ENCODE measurements around the gene SKIC8. TPM values are rescaled to one million over a fixed set of nuclear protein-coding genes. Genes with fewer than 3 reads are reported as not detected.
"Not testable (repeated sequence)": the region's sequence is repeated elsewhere in the genome, so short reads cannot be mapped to it uniquely, and the experiment has no call there.

The SKIC8 gene
- total RNA-seq, 1 donor from 2014 or later = 55.7 TPM

DNA sequence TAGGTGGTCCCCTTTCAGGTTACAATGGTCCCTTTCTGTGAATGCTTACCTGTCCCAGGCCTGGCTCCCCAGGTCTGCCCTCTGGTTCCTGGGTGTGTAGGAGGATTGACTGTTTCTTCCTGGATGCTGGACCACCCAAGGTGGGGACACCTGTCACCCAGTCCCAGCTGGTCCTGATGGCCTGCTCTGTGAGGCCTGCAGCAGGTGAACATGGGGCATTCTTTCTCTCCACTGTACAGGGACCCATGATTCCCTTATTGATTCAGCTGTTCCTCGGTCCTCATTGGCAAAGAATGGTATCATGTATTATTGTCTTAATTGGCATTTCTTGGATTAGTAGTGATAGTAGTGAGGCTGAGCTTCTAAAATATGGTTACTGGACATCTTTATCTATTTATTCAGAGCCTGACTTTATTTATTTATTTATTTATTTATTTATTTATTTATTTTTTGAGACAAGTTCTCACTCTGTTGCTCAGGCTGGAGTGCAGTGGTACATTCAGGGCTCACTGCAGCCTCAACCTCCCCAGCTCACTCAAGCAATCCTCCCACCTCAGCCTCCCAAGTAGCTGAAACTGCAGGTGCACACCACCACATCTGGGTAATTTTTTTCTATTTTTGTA, 43.9 kb downstream of the SKIC8 start:
- DNase-seq (ENCODE audit: low spot score) = no peak

DNA sequence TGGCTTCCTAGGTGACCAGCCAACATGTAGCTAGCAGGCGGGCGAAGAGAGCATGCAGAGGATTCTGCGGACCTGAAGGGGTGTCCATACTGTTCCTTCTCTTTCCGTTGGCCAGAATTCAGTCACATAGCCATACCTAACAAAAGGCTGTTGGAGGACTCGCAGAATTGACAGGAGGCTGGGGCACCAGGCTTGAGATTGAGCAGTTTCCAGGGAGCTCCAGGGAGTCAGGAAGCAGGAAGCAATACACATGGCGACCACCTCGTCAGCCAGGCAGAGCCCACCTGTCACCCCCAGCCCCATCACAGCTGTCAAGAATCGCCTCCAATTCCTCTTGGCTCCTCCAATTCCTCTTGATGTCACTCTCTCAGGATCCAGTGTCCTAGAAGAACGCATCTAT, 48.3 kb downstream of the SKIC8 start:
- no peak for DNase-seq (ENCODE audit: low spot score)

DNA sequence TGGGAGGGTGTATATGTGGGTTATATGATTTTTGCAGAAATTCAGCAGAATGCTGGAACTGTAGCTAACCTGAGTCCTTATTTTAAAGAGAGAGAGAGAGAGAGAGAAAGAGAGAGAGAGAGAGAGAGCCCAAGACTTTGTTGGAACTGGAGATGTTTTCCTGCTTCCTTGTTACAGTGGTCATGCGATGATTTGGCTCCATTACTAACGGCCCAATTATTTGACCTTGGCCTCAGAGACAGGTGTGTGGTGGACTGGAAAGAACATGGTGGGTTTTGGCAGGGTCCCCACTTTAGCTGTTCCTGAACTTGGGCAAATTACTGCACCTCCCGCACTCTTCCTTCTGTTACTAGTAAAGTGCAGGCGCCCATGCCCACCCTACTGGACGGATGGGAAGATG, 50.3 kb downstream of the SKIC8 start:
- DNase-seq (ENCODE audit: low spot score) = no peak

DNA sequence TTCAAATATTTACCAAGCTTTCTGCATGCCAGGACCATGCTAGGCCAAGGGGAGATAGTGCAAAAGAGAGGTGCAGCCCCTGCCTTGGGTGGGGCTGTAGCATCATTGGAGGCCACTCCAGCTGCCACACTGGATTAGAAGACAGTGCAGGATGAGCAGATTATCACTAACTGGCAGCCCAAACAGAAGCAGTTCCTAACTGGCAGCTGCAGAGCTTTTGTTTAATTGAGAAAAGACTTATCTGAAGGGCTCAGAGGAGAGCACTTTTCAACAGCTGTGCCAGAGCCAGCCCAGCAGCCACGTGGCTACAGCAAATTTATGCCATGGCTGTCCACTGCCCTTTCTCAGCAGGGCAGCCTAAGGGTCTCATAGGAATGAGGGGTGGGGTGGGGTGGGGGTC, 51.5 kb downstream of the SKIC8 start:
- DNase-seq (ENCODE audit: low spot score) = no peak

DNA sequence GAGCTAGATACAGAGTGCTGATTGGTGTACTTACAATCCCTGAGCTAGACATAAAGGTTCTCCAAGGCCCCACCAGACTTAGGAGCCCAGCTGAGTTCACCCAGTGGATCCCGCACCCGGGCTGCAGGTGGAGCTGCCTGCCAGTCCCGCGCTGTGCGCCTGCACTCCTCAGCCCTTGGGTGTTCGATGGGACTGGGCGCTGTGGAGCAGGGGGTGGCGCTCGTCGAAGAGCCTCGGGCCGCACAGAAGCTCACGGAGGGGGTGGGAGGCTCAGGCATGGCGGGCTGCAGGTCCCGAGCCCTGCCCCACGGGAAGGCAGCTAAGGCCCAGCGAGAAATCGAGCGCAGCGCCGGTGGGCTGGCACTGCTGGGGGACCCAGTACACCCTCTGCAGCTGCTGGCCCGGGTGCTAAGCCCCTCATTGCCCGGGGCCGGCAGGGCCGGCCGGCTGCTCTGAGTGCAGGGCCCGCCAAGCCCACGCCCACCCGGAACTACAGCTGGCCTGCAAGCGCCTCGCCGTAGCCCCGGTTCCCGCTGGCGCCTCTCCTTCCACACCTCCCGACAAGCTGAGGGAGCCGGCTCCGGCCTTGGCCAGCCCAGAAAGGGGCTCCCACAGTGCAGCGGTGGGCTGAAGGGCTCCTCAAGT, 53.3 kb downstream of the SKIC8 start:
- DNase-seq (ENCODE audit: low spot score) = not testable (repeated sequence)

DNA sequence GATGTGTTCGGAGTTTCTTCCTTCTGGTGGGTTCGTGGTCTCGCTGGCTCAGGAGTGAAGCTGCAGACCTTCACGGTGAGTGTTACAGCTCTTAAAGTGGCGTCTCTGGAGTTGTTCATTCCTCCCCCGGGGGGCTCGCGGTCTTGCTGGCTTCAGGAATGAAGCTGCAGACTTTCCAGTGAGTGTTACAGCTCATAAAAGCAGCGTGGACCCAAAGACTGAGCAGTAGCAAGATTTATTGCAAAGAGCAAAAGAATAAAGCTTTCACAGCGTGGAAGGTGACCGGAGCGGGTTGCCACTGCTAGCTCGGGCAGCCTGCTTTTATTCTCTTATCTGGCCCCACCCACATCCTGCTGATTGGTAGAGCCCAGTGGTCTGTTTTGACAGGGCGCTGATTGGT, 54.0 kb downstream of the SKIC8 start:
- DNase-seq (ENCODE audit: low spot score) = not testable (repeated sequence)

DNA sequence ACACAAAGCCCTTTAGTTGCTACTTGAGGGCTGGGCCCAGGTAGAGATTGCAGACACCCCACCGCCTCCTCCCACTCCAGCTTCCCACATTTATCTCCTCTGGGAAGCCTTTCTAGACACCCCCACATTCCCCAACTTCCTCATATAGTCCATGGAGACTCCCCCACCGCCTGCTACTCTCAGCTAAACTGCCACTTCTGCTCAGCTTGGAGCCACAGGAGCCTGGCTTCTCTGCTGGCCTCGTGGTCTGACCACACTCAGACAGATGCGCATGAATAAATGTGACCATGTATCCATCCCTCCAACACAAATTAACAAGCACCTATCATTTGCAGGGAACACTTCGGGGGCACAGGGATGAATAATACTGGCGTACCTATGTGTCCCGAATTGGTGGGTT, 54.5 kb downstream of the SKIC8 start:
- no peak for DNase-seq (ENCODE audit: low spot score)

DNA sequence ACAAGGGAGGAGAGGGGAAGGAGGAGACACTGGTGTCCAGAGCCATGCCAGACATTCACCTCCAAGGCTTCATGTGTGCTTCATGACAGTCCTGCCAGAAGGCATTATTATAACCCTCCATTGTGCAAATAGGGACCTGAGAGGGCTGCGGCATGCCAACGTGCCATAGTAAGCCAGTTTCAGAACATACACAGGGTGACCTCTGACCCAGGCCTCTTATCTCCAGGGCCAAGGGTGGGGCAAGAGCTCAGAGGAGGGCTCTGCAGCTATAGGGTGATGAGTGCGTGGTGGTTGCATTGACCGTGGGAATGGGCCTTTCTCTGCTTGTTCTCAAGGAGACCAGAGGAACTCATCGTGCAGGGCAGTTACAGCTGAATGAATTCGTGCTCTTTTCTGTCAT, 55.3 kb downstream of the SKIC8 start:
- no peak for DNase-seq (ENCODE audit: low spot score)

DNA sequence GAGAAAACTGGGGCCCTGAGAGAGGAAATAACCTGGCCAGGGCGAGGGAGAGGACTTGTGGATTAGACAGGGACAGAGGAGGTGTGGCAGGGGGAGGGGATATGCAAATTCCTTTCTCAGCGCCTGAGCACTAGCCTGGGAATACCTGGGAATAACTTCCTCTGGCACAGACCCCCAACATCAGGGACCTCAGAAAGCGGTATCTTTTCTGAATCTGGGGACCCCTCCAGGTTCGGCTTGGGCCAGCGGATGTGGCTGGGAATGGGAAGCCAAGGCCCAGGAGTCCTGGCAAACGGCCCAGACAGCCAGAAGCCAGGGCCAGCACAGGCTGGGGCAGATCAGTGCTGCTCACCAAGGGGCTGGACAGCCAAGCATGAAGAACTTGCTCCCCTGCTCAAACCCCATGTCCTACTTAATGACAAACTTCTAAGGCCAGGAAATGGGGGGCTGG, 55.9 kb downstream of the SKIC8 start:
- DNase-seq (ENCODE audit: low spot score) = peak; percentile 67

DNA sequence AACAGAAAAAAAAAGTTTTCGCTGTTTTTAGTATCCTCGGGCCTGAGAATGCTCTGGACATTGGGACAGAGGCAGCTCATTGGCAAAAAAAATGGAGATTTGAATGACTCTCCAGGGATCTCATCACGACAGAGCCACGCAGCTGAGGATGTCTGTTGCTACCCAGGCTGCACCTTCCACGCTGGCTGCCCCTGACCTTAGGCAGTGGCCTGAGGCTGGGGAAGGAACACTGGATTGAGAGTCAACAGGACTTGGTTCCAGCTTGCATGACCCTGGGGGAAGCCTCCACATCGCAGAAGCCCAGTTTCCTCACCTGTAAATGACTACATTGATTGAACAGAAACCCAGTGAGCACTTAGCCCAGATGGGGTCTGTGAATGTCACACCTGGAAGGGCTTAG, 56.4 kb downstream of the SKIC8 start:
- DNase-seq (ENCODE audit: low spot score) = no peak

DNA sequence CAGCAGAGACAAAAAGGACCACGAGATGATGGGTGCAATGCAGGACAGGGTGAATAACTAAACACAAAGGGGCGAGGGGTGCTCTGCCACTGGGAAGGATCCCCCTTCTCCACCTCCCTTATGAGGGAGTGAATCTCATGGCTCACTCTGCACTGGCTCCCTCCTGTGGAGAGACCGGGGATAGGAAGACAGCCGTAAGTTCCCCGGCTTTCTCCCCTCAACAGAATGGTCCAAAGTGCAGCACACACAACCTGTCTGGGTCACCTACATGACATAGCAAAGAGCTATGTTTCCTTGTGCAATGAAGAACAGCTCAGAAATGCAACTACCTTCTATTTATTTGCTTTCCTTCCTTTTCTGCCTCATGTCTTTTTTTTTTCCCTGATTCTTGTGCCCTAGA, 57.3 kb downstream of the SKIC8 start:
- DNase-seq (ENCODE audit: low spot score) = no peak

DNA sequence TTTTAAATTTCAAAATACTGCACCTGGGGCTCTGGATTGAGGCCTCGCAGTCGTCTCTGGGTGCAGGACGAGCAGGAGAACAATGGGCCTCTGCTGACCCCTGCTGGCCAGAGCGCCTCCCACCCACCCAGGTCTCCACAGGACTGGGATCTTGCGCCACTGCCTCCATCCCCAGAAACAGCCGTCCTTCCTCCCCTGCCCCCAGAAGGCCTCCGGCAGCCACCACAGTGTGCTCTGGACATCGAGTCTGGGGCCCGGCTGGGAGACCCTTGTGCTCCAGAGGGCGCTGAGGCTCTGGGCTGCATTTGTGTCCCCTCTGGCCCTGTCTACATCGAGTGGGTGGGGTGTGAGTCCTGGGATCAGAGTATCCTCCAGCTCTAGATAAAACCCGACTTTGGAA, 58.4 kb downstream of the SKIC8 start:
- DNase-seq (ENCODE audit: low spot score) = peak; percentile 91

DNA sequence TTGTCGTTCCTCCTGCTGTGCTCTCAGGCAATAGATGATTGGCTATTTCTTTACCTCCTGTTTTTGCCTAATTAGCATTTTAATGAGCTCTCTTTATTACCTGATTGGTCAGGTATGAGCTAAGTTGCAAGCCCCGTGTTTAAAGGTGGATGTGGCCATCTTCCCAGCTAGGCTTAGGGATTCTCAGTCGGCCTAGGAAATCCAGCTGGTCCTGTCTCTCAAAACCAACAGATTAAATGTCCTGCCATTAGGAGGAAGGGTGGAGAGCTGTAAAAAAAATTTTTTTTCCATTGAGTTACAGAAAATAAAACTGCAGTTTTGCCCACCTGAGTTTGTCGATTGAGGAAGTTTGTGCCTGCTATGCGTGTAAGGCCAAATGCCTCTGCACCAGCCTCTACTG, 59.6 kb downstream of the SKIC8 start:
- no peak for DNase-seq (ENCODE audit: low spot score)

DNA sequence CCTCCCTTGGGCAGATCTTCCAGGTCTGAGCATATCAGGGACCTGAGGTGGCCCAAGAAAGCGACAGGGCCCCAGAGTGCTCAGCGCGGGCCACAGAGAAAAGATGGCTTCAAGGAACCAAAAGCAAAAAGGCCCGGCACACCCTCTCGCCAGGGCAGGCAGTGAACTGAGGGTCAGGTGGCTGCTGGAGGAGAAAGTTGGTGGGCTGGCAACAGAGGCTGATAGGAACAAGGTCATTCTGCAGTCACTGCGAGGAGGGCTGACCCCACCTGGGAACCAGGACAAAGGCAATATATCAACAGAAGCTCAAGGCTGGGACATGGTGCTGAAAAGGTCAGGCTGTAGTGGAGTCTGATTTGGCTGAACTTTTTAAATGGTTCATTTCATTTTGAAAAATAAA, 62.3 kb downstream of the SKIC8 start:
- DNase-seq (ENCODE audit: low spot score) = no peak

DNA sequence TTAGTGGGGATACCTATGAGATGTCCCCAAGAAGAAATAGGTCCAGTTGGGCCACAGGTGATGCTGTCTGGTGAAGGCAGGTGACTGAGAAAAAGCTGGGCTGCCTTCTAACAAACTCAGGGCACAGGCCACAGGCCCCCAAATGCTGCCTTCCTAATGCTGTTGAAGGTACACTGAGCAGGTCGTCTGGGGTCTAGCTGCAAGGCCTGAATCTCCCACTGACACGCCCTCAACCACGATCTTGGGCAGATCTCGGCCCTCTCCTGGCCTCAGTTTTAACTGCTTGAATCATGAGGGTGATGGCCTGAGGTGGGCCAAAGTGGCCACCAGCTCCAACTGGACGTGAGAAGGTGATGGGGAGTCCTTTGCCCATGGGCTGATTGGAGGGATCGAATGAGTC, 62.9 kb downstream of the SKIC8 start:
- DNase-seq (ENCODE audit: low spot score) = no peak

DNA sequence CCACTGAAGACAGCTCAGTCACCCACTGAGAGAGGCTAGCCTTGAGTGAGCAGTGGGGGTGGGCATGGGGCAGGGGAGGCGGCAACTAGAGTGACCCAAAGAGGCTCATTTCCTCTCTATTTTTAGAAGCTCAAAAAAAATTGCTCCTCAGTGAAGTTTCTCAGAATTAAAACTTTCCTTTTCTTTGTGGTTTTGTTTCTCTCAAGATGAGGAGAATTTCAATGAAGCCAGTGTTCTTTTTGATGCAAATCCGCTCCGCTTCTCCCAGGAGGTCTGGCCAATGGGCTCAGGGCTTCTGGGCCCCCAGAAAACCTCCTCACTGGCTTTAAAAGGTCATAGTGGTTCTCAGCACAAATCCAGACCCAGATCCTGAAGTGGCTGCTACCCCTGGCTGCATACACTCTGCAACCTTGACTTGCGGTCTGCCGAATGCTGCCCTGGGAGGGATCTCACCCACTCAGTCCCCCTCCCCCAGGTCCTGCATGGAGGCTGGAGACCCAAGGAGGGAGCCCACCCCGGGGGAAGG, 64.8 kb downstream of the SKIC8 start, which contains the start of gene ACSBG1:
Gene ACSBG1 (minus strand): TSS at position 51 of the 526 bp plus-strand sequence. CDS start 64 bp downstream, outside the sequence.
- DNase-seq (ENCODE audit: low spot score) = no peak

DNA sequence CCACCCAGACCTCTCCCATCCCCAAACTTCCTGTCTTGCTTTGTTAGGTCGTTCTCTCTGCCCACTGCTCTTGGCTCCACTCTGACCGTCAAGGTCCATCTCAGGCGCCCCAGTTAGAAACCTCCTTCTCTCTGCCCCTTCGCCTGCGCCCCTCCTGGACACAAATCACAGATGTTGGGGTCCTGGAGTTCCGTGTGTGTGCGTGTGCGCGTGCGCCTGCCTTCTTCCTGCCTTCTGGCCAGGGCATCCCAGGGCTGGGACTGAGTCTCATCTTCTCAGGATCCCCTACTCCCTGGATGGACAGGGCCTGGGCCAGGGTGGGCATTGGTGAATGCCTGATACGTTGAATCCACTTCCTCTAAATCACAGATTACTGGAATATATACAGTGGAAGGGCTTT, 65.9 kb downstream of the SKIC8 start:
- DNase-seq (ENCODE audit: low spot score) = no peak

Other genes starting within 250 kb of the SKIC8 start
- gene TBC1D2B, start 221.9 kb downstream of the SKIC8 start, total RNA-seq = 103 TPM
- gene SH2D7, start 207.0 kb downstream of the SKIC8 start, total RNA-seq = not detected
- gene CIB2, start 168.2 kb downstream of the SKIC8 start, total RNA-seq = 15.9 TPM
- 85.7 TPM for gene IDH3A, start 150.2 kb downstream of the SKIC8 start, total RNA-seq
- gene ACSBG1, start 65.0 kb downstream of the SKIC8 start, total RNA-seq = 1.6 TPM
- gene DNAJA4, start 35.0 kb downstream of the SKIC8 start, total RNA-seq = 78.0 TPM
- not detected for gene CRABP1, start 40.7 kb upstream of the SKIC8 start, total RNA-seq
- gene IREB2, start 138.6 kb upstream of the SKIC8 start, total RNA-seq = 57.8 TPM
- gene HYKK, start 208.0 kb upstream of the SKIC8 start, total RNA-seq = 12.5 TPM
- gene PSMA4, start 240.8 kb upstream of the SKIC8 start, total RNA-seq = 121 TPM